NCI-H2196 (cell line): ENCODE measurements around the gene PDXK.

Source experiments
- DNase-seq: peaks from one replicate; lab custom pipeline; 2025; ENCODE audit not compliant: unreplicated experiment; lab: John Stamatoyannopoulos, UW

PDXK gene

DNA sequence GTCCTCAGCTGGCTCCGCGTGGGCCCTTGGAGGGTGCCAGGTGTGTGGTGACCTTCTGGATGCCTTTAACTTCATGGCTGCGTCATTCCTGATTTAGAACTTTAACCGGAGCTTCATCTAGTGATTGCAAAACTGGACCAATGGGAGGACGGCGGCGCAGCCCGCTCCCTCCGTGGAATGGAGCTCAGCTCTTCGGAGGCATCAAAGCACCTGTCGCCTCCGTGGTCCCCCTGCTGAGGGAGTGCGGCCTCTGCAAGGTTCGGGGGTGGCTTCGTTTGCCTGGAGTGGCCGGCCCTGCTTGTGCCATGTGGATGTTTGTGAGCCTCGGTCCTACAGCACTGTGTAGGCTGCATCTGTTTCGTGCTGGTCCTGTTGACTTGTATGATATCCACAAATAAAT lies 43.0 kb downstream of the PDXK start:
- DNase-seq: no peak

- peak; percentile 79 for DNase-seq
Measured at GRCh38 chr21:43762303-43763128, 43.6 kb downstream of the PDXK start.

GRCh38 chr21:43763901-43764523 lies 45.1 kb downstream of the PDXK start:
- DNase-seq: no peak

DNA sequence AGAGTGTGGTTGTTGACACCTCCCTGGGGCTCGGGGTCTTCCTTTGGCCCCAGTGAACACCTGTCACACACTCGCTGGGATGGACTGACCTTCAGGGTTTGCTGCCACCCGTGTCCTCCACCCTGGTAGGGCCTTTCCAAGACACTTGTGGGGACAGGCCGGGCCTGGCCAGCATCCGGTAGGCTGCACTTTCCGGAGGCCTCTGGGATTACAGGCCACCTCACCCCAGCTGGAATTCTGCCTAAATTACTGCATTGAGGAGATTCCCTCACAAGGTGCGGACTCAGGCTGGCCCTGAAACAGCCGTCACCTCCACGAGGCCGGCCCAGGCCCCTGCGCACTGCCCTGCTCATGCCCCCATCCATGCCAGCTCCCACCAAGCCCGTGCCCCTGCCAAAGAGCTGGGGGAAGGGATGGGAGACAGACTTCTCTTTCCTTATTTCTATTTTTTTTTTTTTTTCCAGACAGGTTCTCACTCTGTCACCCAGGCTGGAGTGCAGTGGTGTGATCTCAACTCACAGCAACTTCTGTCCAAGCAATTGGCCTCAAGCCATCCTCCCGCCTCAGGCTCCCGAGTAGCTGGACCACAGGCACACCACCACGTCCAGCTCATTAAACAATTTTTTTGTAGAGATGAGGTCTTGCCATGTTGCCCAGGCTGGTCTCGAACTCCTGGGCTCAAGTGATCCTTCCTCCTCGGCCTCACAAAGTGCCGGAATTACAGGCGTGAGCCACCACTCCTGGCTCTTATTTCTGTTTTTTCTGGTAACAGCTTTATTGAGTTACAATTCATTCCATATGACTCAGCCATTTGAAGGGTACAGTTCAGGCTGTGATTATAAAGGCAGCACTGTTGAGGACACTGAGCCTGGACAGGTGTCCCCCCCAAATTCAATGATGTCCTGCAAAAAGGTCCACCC lies 45.9 kb downstream of the PDXK start:
- DNase-seq: no peak

DNA sequence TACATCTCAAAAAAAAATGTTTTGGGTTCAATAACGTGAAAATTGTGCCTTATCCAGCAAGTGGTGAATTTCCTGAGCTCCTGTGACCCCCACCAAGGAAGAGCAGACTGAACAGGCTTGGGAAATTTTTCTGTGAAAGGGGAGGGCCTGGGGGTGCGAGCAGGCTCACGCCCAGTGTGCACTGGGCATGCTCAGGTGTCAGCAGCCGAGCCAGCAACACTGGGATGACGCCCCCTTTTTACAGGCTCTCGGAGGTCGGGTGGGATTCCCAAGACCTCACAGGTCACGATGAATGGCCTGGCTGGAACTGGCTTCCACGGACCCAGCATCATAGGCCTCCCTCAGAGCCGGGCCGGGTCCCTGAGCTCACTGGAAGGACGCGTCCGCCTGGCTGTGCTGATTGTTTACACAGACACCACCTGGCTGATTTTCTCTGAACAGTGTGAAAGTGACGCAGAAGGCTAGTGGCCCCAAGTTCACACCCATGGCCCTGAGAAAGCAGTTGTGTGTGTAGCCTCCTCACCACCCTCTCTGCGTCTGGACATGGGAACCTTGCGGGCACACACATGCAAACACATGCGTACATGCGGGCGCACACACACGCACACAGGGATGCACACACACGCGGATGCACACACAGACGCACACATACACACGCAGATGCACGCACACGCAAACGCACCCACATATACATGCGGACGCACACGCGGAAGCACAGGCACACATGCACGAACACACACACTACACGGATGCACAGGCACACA lies 48.0 kb downstream of the PDXK start:
- DNase-seq: no peak

- DNase-seq: no peak
Measured at GRCh38 chr21:43767498-43767983, 48.6 kb downstream of the PDXK start.

GRCh38 chr21:43767984-43768867 lies 49.3 kb downstream of the PDXK start:
- DNase-seq: no peak

- no peak for DNase-seq
Measured at GRCh38 chr21:43768868-43769167, 49.9 kb downstream of the PDXK start.

GRCh38 chr21:43769325-43769958 lies 50.5 kb downstream of the PDXK start:
- DNase-seq: no peak

DNA sequence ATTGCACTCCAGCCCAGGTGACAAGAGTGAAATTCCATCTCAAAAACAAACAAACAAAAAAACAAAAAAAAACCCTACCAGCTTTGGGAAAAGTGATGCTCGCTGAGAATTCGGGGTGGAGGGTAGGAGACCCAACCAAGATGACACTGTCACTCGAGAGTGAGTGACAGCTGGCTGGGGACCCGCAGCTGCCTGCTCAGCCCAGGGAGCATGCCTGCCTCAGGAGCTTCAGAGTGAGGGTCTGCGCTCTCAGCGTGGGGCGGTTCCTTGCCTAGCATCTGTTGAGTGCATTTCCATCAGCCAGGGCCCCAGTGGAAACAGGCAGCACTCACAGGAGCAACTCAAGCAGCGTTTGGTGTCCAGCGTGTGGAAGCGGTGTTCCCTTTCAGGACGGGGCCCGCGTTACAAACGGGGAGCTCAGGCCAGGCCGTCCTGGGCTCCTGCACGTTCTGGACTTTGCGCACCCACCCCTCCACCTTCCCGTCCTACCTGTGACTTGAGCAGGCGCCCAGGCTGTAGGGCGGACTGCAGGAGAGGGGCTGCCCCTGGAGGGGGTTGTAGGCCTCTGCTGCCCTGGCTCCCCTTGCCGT lies 51.2 kb downstream of the PDXK start:
- no peak for DNase-seq

- DNase-seq: no peak
Measured at GRCh38 chr21:43771199-43771675, 52.3 kb downstream of the PDXK start.

GRCh38 chr21:43771698-43772424 lies 52.9 kb downstream of the PDXK start:
- DNase-seq: no peak

DNA sequence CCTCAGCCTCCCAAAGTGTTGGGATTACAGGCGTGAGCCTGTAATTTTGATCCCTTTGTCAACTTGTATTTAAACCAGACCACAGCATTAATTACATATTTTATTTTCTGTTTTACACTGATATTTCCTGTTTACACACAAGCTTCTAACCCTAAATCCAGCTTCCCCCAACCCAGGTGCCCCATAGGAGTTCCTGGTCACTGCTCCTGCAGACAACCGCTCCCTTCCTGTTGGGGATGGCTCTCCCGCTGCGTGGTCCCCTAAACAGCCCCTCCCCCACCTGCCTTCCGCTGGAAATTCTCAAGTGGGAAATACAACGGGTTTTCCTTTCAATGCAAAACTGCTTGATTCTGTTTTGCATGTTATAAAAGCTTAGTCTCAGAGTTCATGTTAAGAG lies 53.5 kb downstream of the PDXK start:
- DNase-seq: no peak

DNA sequence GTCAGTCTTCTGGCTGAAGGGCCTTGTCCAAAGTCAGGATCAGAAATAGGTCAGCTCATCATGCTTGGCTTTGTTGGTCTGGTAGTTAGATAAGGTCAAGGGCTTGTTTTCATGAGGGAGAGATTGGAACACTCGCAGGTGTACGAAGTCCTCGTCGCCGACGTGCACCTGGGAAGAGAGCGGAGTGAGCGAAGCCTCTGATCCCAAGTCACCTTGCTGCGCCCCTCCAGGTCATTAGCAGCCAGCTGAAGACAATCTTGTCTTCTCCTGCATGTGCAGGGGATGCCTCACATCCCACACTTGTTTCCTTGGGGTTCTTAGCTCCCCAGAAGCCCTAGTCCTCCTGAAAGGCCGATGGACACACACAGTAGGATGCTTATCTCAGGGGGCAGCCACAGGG lies 55.2 kb downstream of the PDXK start:
- DNase-seq: no peak

GRCh38 chr21:43775190-43775589 lies 56.3 kb downstream of the PDXK start:
- no peak for DNase-seq

GRCh38 chr21:43775795-43776430 lies 57.0 kb downstream of the PDXK start, which contains the start of gene CSTB:
TSS of gene CSTB (minus strand) at chr21:43776308. CDS start at chr21:43776269, 39 bp downstream.
- peak; percentile 83 for DNase-seq

DNA sequence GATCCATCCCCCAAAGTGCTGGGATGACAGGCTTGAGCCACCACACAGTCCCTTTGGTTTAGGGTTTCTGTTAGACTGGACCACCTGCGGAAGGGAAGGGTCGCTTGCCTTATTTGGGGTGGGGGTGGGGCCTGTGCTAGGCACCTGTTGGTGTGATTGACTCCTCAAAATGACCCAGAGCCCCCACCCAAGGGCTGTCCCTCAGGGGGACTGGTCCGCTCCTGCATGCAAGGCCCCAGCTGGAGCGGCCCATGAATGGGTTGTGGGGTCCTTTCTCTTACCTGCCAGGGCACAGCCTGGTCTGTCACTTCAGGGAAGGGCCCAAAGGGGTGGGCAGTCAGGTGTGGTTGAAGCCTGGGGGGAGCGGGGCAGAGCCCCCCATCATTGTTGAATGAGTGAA lies 59.0 kb downstream of the PDXK start:
- no peak for DNase-seq
